Mesothelial cell of epicardium (in vitro differentiated cells): Measurements from ENCODE around the gene TP73. TPM values are rescaled to one million over a fixed set of nuclear protein-coding genes. Genes with fewer than 3 reads are reported as not detected.

Experiments
- DNase-seq, 2 experiments: peaks; one replicate each; pipeline ENCODE4 v3.0.0; 2021; ENCODE audit warnings: low spot score in 2 of 2; ENCODE audit not compliant: unreplicated experiment in 2 of 2
- H3K27ac Mint-ChIP-seq: 2 replicates; pipeline ENCODE4 v1.8.0; 2021; ENCODE audit warnings: mixed read lengths
- H3K27me3 Mint-ChIP-seq: 2 replicates; pipeline ENCODE4 v1.8.0; 2021; ENCODE audit warnings: low read depth, mixed read lengths
- H3K36me3 Mint-ChIP-seq: 2 replicates; pipeline ENCODE4 v1.8.0; 2021; ENCODE audit warnings: mixed read lengths
- H3K4me1 Mint-ChIP-seq: 2 replicates; pipeline ENCODE4 v1.8.0; 2021; ENCODE audit warnings: mixed read lengths
- H3K4me3 Mint-ChIP-seq: 2 replicates; pipeline ENCODE4 v1.8.0; 2021; ENCODE audit warnings: mild to moderate bottlenecking, moderate library complexity, mixed read lengths
- H3K9me3 Mint-ChIP-seq: 2 replicates; pipeline ENCODE4 v1.8.0; 2021; ENCODE audit warnings: mixed read lengths
- total RNA-seq: library from RNA; stranded (reverse); gene quantifications from 3 replicates; pipeline ENCODE4 v1.2.1, GENCODE V29; 2021
- TF ChIP-seq, protein P1 (sequence below): fragments of 200-600 bp; sonication (generic); IDR thresholded peaks from one replicate; pipeline ENCODE4 v1.5.0; 2021; ENCODE audit warnings: antibody characterized with exemption; ENCODE audit not compliant: unreplicated experiment

TP73 gene
- total RNA-seq, 1 donor from 2014 or later: 1.4 TPM

DNA sequence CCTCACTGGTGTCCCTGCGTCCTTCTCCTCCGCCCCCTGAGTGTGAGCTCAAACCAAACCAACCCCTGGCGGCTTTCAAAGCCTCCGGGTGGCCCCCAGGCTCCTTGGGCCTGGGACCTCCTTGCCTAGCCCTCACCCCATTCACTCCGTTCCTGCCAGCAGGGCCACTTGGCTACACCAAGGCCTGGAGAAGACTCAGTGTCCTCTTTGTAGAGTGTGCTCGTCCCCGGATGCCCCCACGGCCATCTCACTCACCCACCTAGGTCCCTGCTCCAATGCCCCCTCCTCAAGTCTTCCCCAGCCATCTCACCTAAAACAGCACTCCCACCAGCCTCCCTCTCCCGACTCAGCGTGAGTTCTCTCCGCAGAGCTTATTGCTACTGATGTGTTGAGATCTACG, 92.8 kb downstream of the TP73 start:
- H3K27ac Mint-ChIP-seq: no peak overlapping the region
- peak overlapping the region; percentile 80 for H3K4me3 Mint-ChIP-seq
- DNase-seq: no peak
- TF ChIP-seq, protein P1, sequence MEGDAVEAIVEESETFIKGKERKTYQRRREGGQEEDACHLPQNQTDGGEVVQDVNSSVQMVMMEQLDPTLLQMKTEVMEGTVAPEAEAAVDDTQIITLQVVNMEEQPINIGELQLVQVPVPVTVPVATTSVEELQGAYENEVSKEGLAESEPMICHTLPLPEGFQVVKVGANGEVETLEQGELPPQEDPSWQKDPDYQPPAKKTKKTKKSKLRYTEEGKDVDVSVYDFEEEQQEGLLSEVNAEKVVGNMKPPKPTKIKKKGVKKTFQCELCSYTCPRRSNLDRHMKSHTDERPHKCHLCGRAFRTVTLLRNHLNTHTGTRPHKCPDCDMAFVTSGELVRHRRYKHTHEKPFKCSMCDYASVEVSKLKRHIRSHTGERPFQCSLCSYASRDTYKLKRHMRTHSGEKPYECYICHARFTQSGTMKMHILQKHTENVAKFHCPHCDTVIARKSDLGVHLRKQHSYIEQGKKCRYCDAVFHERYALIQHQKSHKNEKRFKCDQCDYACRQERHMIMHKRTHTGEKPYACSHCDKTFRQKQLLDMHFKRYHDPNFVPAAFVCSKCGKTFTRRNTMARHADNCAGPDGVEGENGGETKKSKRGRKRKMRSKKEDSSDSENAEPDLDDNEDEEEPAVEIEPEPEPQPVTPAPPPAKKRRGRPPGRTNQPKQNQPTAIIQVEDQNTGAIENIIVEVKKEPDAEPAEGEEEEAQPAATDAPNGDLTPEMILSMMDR: no peak
- no peaks in the 10 kb centered on the region for H3K9me3 Mint-ChIP-seq
- H3K36me3 Mint-ChIP-seq: peaks cover 7% of the 10 kb centered on the region
- H3K27me3 Mint-ChIP-seq: peaks cover 11% of the 10 kb centered on the region
- H3K4me1 Mint-ChIP-seq: peaks cover 28% of the 10 kb centered on the region

DNA sequence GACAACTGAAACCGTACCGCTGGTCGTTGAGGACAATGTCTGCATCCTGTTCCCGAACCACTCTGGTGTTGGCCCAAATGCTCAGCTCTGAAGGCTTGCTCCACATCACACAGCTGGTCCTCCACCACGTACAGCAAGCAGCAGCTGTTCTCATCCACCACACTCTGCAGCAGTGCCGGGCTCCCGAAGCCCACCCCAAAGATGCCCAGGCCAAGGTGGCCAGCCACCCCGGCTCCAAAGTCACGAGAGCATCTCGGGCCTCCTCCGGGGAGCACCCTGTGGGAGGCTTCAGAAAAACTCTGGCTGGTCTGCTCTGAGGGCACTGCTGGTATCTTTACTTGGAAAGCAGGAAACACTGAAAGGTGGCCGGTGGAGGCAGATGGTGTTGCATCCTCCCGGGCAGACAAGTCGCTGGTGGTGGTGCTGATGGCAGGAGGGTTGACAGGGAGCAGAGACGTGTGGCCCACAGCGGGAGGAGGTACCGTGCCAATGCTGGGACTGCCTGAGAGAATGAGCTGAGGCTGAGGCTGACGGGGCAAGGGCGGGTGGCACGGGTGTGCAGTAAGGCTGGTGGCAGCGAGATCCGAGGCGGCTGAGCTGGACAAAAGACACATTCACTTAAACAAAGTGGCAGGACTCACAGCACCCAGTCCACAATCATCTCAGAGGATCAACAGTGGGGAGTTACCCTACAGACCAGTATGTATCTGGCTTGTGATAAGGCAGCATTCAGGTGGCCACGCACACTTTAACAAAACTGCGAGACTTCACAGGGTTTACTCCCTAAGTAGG, 93.5 kb downstream of the TP73 start:
- no peak for DNase-seq
- H3K9me3 Mint-ChIP-seq: no peaks in the 10 kb centered on the region
- H3K4me1 Mint-ChIP-seq: peaks cover 28% of the 10 kb centered on the region
- peaks cover 7% of the 10 kb centered on the region for H3K36me3 Mint-ChIP-seq
- H3K4me3 Mint-ChIP-seq: peak overlapping the region; percentile 80
- no peak overlapping the region for H3K27ac Mint-ChIP-seq
- TF ChIP-seq, protein P1: no peak
- peaks cover 18% of the 10 kb centered on the region for H3K27me3 Mint-ChIP-seq

DNA sequence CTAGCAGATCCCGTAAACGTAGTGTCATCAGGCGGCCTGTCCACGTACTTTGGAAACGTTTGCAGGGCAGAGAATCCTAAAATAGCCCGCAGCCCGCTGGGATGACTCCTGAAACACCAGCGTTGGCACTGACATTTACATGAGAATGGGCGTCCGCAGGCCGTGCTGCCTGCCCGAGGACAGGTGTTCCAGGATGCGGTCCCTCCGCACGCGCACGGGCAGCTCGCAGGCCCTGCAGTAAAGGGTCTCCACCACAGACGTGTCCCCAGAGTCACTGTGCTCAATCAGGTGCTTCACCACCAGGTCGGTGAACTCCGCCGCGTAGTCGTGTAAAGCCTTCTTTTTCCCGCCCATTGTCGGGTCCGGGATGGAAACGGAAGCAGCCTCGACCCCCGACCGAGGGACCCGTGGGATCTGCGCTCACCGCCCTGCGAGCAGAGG, 94.1 kb downstream of the TP73 start:
- Mint-ChIP-seq H3K27ac (peak overlapping the region; percentile 47), H3K4me3 (peak overlapping the region; percentile 80), H3K36me3 (peaks cover 6% of the 10 kb centered on the region), H3K27me3 (peaks cover 24% of the 10 kb centered on the region), H3K9me3 (no peaks in the 10 kb centered on the region), H3K4me1 (peaks cover 28% of the 10 kb centered on the region)
- TF ChIP-seq, protein P1: no peak
- DNase-seq: no peak

DNA sequence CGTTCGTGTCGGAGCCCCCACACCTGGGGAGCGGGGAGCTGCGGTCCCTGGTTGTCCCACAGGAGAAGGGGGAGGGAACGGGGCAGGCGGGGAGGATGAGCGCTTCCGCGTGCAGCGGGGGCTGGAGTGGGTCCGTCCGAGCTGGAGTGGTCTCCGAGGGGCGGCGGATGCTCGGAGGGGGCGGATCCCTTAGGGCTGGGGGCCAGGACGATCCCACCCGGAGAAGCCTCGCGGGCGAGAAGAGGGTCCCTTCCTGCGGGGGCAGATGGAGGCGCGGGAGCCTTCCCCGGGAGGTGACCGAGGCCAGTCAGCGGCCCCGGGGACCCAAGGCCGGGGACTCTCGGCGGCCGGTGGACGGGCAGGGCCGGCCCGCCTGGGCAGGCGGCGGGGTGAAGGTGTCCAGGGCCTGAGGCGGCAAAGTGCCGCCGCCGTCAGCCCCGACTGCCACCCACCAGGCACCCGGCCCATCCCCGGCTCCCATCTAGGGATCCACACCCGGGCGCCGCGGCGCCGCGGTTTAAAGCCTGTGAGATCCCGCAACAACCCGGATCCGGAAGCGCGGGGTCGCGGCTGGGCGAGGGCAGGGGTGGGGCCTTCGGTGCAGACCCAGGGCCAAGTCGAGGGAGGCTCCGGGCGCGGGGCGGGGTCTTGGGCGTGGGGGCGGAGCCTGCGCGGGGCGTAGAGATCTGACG, 94.7 kb downstream of the TP73 start:
- TF ChIP-seq, protein P1: no peak
- peaks cover 3% of the 10 kb centered on the region for H3K36me3 Mint-ChIP-seq
- peaks cover 28% of the 10 kb centered on the region for H3K4me1 Mint-ChIP-seq
- H3K9me3 Mint-ChIP-seq: no peaks in the 10 kb centered on the region
- H3K27me3 Mint-ChIP-seq: peaks cover 29% of the 10 kb centered on the region
- H3K27ac Mint-ChIP-seq: peak overlapping the region; percentile 47
- DNase-seq: peak; percentile 62 to 78
- peak overlapping the region; percentile 80 for H3K4me3 Mint-ChIP-seq

DNA sequence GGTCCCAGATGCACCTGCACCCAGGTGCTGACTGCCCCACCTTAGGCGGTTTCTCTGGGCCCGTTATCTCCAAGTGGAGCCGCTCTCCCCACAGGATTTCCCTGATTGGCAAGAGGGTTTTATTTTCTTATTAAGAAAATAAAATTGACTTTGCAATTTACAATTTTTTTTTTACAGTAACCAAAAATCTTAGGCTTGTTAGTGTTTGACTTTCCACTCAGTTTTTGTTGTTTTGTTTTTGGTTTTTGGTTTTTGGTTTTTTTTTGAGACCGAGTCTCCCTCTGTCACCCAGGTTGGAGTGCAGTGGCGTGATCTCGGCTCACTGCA, 95.2 kb downstream of the TP73 start:
- no peaks in the 10 kb centered on the region for H3K9me3 Mint-ChIP-seq
- peaks cover 34% of the 10 kb centered on the region for H3K27me3 Mint-ChIP-seq
- peaks cover 28% of the 10 kb centered on the region for H3K4me1 Mint-ChIP-seq
- H3K4me3 Mint-ChIP-seq: peak overlapping the region; percentile 80
- TF ChIP-seq, protein P1: no peak
- no peak overlapping the region for H3K27ac Mint-ChIP-seq
- no peak for DNase-seq
- peaks cover under 1% of the 10 kb centered on the region for H3K36me3 Mint-ChIP-seq
